A549 treated with CORT108297 at 1 μM for 4 hours (cell line): ENCODE results near the gene FXYD3. TPM values are rescaled to one million over a fixed set of nuclear protein-coding genes. Genes with fewer than 3 reads are reported as not detected.

Experiments used
- total RNA-seq: library from RNA; stranded (reverse); fragments of 200-300 nt; extraction: Qiagen RNA extraction; gene quantifications from 5 replicates; pipeline ENCODE4 v1.2.3, GENCODE V29; 2022

The FXYD3 gene
- 0.10 to 0.24 TPM (median 0.12 TPM) in 4 of 5 replicates, not detected in the other for total RNA-seq

GRCh38 chr19:35115177-35115951 is at the start of gene FXYD3:
TSS of gene FXYD3 (plus strand) at chr19:35115823. CDS start at chr19:35119377, 3,554 bp downstream.

GRCh38 chr19:35134601-35135242 is 19.1 kb downstream of the FXYD3 start, which contains the start of gene LGI4:
TSS of gene LGI4 (minus strand) at chr19:35135059. CDS start at chr19:35134680, 379 bp downstream.

GRCh38 chr19:35138305-35138892 is 22.8 kb downstream of the FXYD3 start, which contains the start of gene FXYD1:
TSS of gene FXYD1 (plus strand) at chr19:35138824. CDS start at chr19:35140080, 1,256 bp downstream.

GRCh38 chr19:35143231-35143715 is 27.6 kb downstream of the FXYD3 start, which contains the start of gene FXYD7:
TSS of gene FXYD7 (plus strand) at chr19:35143255. CDS start at chr19:35143334, 79 bp downstream.

GRCh38 chr19:35154525-35155406 is 39.1 kb downstream of the FXYD3 start, which contains the start of gene FXYD5:
TSS of gene FXYD5 (plus strand) at chr19:35154735. CDS start at chr19:35155551, 816 bp downstream.

Other genes starting within 250 kb of the FXYD3 start
- gene ZNF30, start 188.9 kb upstream of the FXYD3 start, total RNA-seq, result 4.7 to 6.2 TPM (median 5.1 TPM) in 5 replicates
- gene ZNF792, start 151.6 kb upstream of the FXYD3 start, total RNA-seq, result 1.6 to 2.2 TPM (median 1.9 TPM) in 5 replicates
- gene GRAMD1A, start 115.5 kb upstream of the FXYD3 start, total RNA-seq, result 113 to 159 TPM (median 150 TPM) in 5 replicates
- 13.1 to 20.9 TPM (median 19.9 TPM) in 5 replicates for gene SCN1B, start 85.4 kb upstream of the FXYD3 start, total RNA-seq
- 0.05 to 0.09 TPM (median 0.07 TPM) in 5 replicates for gene HPN, start 74.1 kb upstream of the FXYD3 start, total RNA-seq
- 0.08 to 0.22 TPM (median 0.16 TPM) in 5 replicates for gene LGI4, start 19.2 kb downstream of the FXYD3 start, total RNA-seq
- gene FXYD1, start 23.0 kb downstream of the FXYD3 start, total RNA-seq, result 0.08 to 0.45 TPM (median 0.30 TPM) in 5 replicates
- 0.12 to 0.42 TPM (median 0.23 TPM) in 4 of 5 replicates, not detected in the other for gene FXYD7, start 27.4 kb downstream of the FXYD3 start, total RNA-seq
- 199 to 233 TPM (median 227 TPM) in 5 replicates for gene FXYD5, start 38.9 kb downstream of the FXYD3 start, total RNA-seq
- gene FAM187B, start 112.9 kb downstream of the FXYD3 start, total RNA-seq, result not detected in 5 replicates
- gene LSR, start 133.2 kb downstream of the FXYD3 start, total RNA-seq, result 7.1 to 11.5 TPM (median 10.2 TPM) in 5 replicates
- 112 to 163 TPM (median 159 TPM) in 5 replicates for gene USF2, start 153.1 kb downstream of the FXYD3 start, total RNA-seq
- gene HAMP, start 166.7 kb downstream of the FXYD3 start, total RNA-seq, result 0.24 TPM in 1 of 5 replicates, not detected in the others
- gene MAG, start 176.3 kb downstream of the FXYD3 start, total RNA-seq, result 0.12 TPM in 1 of 5 replicates, not detected in the others
- 0.92 to 1.4 TPM (median 0.99 TPM) in 5 replicates for gene CD22, start 213.4 kb downstream of the FXYD3 start, total RNA-seq
- 0.05 TPM in 1 of 5 replicates, not detected in the others for gene FFAR1, start 232.1 kb downstream of the FXYD3 start, total RNA-seq
- gene FFAR3, start 242.6 kb downstream of the FXYD3 start, total RNA-seq, result not detected in 5 replicates